Measurements from ENCODE around the gene WWOX.

DNA sequence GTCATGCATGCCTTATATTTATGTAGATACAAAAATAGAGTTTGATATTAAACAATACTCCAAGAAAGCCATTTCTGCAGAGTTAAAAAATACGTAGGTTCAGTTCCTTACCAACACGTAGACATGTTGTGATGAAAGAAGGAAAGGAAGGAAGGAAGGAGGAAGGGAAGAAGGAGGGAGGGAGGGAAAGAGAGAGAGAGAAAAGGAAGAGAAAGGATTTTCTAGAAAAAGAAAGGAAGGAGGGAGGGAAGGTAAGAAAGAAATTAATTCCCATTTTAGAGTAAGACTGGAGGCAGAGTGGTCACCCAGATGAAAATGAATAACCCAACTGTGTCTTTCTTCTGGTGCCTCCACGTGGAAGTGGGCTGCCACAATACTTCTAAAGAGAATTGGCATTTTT lies 652.1 kb downstream of the WWOX start:
- TF ChIP-seq, protein P1, sequence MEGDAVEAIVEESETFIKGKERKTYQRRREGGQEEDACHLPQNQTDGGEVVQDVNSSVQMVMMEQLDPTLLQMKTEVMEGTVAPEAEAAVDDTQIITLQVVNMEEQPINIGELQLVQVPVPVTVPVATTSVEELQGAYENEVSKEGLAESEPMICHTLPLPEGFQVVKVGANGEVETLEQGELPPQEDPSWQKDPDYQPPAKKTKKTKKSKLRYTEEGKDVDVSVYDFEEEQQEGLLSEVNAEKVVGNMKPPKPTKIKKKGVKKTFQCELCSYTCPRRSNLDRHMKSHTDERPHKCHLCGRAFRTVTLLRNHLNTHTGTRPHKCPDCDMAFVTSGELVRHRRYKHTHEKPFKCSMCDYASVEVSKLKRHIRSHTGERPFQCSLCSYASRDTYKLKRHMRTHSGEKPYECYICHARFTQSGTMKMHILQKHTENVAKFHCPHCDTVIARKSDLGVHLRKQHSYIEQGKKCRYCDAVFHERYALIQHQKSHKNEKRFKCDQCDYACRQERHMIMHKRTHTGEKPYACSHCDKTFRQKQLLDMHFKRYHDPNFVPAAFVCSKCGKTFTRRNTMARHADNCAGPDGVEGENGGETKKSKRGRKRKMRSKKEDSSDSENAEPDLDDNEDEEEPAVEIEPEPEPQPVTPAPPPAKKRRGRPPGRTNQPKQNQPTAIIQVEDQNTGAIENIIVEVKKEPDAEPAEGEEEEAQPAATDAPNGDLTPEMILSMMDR (IDR thresholded peaks at IDR 0.05; ENCODE audit: poor library complexity, severe bottlenecking), result no peak
- no peak for TF ChIP-seq RAD21 (conservative IDR thresholded peaks at IDR 0.05)
- TF ChIP-seq POLR2AphosphoS5 (IDR thresholded peaks at IDR 0.05), result no peak
- no peak for TF ChIP-seq TAF1 (IDR thresholded peaks at IDR 0.05; ENCODE audit: low read depth)
- TF ChIP-seq SMC3 (conservative IDR thresholded peaks at IDR 0.05; ENCODE audit: poor library complexity), result no peak

All from neural cell (in vitro differentiated cells).